Measurements from ENCODE around the gene LGALS12.

The LGALS12 gene

GRCh38 chr11:63480039-63480438 lies 25.8 kb upstream of the LGALS12 start:
- no peak for DNase-seq (ENCODE audit: low read depth)
- no peak for TF ChIP-seq CTCF (conservative IDR thresholded peaks at IDR 0.05; ENCODE audit: low read depth, low read length)
- H3K4me3 ChIP-seq (ENCODE audit: low read depth, low read length), result no peak overlapping the region

GRCh38 chr11:63485777-63486176 lies 20.1 kb upstream of the LGALS12 start:
- H3K4me3 ChIP-seq (ENCODE audit: low read depth, low read length), result no peak overlapping the region
- DNase-seq (ENCODE audit: low read depth), result no peak
- no peak for TF ChIP-seq CTCF (conservative IDR thresholded peaks at IDR 0.05; ENCODE audit: low read depth, low read length)

GRCh38 chr11:63488789-63489188 lies 17.1 kb upstream of the LGALS12 start:
- no peak for TF ChIP-seq CTCF (conservative IDR thresholded peaks at IDR 0.05; ENCODE audit: low read depth, low read length)
- no peak for DNase-seq (ENCODE audit: low read depth)

GRCh38 chr11:63489879-63490278 lies 16.0 kb upstream of the LGALS12 start:
- peak; percentile 59 for DNase-seq (ENCODE audit: low read depth)

More at GRCh38 chr11:63488789-63489188, 17.1 kb upstream of the LGALS12 start:
- H3K4me3 ChIP-seq (ENCODE audit: low read depth, low read length), result no peak overlapping the region

GRCh38 chr11:63490551-63491239 lies 15.2 kb upstream of the LGALS12 start, which contains the start of gene PLAAT5:
PLAAT5 (minus strand) TSS chr11:63491167; CDS start chr11:63491034, 133 bp downstream.
- peak within 1 kb of the TSS; percentile 61 for H3K4me3 ChIP-seq (ENCODE audit: low read depth, low read length)
- DNase-seq (ENCODE audit: low read depth), result peak; percentile 37
- no peak for TF ChIP-seq CTCF (conservative IDR thresholded peaks at IDR 0.05; ENCODE audit: low read depth, low read length)

More at GRCh38 chr11:63489879-63490278, 16.0 kb upstream of the LGALS12 start:
- peak; percentile 10 for TF ChIP-seq CTCF (conservative IDR thresholded peaks at IDR 0.05; ENCODE audit: low read depth, low read length)
- H3K4me3 ChIP-seq (ENCODE audit: low read depth, low read length), result no peak overlapping the region

GRCh38 chr11:63491240-63491587 lies 14.7 kb upstream of the LGALS12 start:
- no peak for DNase-seq (ENCODE audit: low read depth)
- H3K4me3 ChIP-seq (ENCODE audit: low read depth, low read length), result peak overlapping the region; percentile 61
- TF ChIP-seq CTCF (conservative IDR thresholded peaks at IDR 0.05; ENCODE audit: low read depth, low read length), result no peak

Measured in choroid plexus epithelial cell (primary cell).